Kidney epithelial cell (primary cell): Measurements from ENCODE around the gene ZBTB43. TPM values are rescaled to one million over a fixed set of nuclear protein-coding genes. Genes with fewer than 3 reads are reported as not detected.
"Not testable (repeated sequence)": the region's sequence is repeated elsewhere in the genome, so short reads cannot be mapped to it uniquely, and the experiment has no call there.

Experiments used
- DNase-seq: peaks from one replicate; pipeline ENCODE4 v3.0.0-alpha.2; 2010; ENCODE audit warnings: low read depth
- H3K27me3 ChIP-seq: 2 replicates; pipeline ENCODE4 v1.6.0; 2011; ENCODE audit warnings: low read length; ENCODE audit not compliant: control insufficient read depth, insufficient read depth
- H3K36me3 ChIP-seq: 2 replicates; pipeline ENCODE4 v1.5.1; 2011; ENCODE audit warnings: low read length; ENCODE audit not compliant: control insufficient read depth, insufficient read depth
- H3K4me3 ChIP-seq: 2 replicates; pipeline ENCODE4 v1.5.1; 2011; ENCODE audit warnings: low read depth, mild to moderate bottlenecking, control low read depth, low read length
- total RNA-seq: library from RNA; depleted of rRNA; stranded (reverse); fragments of >200 nt; gene quantifications from 2 replicates; pipeline ENCODE4 v1.2.3, GENCODE V29; 2015
- TF ChIP-seq, protein P1 (sequence below): IDR thresholded peaks from 2 replicates; pipeline ENCODE4 v1.5.1; 2011; ENCODE audit warnings: mild to moderate bottlenecking, moderate library complexity, low read length, control low read depth, inconsistent platforms; ENCODE audit not compliant: insufficient read depth, poor library complexity, severe bottlenecking

The ZBTB43 gene
- total RNA-seq, 1 donor from 2014 or later: 11.8 TPM

- H3K27me3 ChIP-seq: peaks cover 5% of the 10 kb centered on the region
- TF ChIP-seq, protein P1, sequence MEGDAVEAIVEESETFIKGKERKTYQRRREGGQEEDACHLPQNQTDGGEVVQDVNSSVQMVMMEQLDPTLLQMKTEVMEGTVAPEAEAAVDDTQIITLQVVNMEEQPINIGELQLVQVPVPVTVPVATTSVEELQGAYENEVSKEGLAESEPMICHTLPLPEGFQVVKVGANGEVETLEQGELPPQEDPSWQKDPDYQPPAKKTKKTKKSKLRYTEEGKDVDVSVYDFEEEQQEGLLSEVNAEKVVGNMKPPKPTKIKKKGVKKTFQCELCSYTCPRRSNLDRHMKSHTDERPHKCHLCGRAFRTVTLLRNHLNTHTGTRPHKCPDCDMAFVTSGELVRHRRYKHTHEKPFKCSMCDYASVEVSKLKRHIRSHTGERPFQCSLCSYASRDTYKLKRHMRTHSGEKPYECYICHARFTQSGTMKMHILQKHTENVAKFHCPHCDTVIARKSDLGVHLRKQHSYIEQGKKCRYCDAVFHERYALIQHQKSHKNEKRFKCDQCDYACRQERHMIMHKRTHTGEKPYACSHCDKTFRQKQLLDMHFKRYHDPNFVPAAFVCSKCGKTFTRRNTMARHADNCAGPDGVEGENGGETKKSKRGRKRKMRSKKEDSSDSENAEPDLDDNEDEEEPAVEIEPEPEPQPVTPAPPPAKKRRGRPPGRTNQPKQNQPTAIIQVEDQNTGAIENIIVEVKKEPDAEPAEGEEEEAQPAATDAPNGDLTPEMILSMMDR: no peak
These were observed 43.6 kb upstream of the ZBTB43 start for GRCh38 chr9:126761274-126761673.

DNA sequence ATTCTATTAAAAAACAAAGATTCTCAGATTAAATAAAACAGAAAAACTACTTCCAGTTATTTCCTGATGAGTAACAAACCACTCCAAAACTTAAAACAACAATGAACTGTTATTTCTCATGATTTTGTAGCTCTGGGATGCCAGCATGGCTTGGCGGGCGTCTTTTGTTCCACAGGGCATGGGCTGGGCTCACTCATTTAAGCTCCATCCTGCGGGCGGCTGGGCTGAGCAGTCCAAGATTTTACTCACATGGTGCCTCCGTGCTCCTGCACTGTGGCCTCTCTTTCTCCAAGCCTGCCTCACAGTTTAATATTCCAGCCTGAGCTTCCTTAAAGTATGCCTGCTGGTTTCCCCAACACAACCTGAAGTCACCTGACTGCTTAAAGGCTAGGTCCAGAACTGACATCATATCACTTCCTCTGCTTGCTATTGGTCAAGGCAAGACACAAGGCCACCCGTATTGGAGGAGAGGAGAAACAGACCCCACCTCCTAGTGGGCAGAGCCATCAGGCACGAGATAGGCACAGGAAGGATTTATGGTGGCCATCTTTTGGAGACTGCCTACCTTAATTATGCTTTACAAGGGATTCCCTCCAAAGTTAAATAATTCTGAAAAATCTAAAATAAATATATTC lies 41.6 kb upstream of the ZBTB43 start:
- Histone ChIP-seq H3K36me3 (no peaks in the 10 kb centered on the region), H3K4me3 (no peak overlapping the region), H3K27me3 (no peaks in the 10 kb centered on the region)
- TF ChIP-seq, protein P1: no peak
- DNase-seq: no peak

More at GRCh38 chr9:126761274-126761673, 43.6 kb upstream of the ZBTB43 start:
- H3K36me3 ChIP-seq: no peaks in the 10 kb centered on the region
- H3K4me3 ChIP-seq: no peak overlapping the region
- no peak for DNase-seq

DNA sequence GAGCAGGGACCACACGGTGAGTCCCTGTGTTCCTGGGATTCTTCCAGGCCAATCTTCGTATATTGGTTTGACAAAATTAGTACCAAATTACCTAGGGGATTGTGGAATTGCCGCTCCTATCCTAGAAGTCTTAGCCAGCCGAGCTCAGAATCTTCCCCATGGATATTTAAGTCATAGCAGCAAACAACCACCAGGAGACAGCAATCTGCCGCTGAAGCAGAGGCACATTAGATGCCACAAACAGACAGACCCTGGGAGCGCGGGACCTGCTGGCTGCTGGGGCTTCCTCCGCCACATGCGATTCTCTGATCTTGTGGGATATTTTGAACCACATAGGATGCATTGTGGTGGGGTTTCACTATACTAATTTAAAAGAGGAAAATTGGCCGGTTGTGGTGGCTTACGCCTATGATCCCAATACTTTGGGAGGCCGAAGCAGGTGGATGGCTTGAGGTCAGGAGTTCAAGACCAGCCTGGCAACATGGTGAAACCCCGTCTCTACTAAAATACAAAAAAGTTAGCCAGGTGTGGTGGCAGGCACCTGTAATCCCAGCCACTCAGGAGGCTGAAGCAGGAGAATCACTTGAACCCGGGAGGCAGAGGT lies 31.7 kb upstream of the ZBTB43 start:
- no peaks in the 10 kb centered on the region for H3K36me3 ChIP-seq
- DNase-seq: no peak
- TF ChIP-seq, protein P1: peak; percentile 52
- H3K4me3 ChIP-seq: no peak overlapping the region
- H3K27me3 ChIP-seq: peaks cover 4% of the 10 kb centered on the region

- Histone ChIP-seq H3K4me3 (no peak overlapping the region), H3K36me3 (no peaks in the 10 kb centered on the region), H3K27me3 (peaks cover 8% of the 10 kb centered on the region)
- no peak for DNase-seq
- TF ChIP-seq, protein P1: no peak
These were observed 28.9 kb upstream of the ZBTB43 start for GRCh38 chr9:126775926-126776325.

DNA sequence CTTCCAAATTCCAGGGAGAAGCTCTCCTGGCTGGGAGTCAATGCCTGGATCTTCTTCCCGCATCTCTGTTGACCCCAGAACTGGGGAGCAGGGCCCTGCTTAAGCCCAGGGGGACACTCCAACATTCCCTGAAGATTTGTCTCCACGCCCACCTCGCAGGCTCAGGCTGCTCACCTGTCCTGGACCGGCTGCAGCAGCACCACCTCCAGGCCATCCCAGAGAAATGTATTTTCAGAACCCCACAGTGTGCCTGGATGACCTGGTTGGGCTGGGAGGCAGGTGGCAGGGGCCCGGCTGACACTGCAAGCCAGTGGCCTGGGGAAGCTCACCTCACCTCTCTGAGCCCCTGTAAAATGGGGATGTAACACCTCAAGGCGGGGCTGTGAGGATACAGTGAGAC lies 27.1 kb upstream of the ZBTB43 start:
- no peak for DNase-seq
- peaks cover 11% of the 10 kb centered on the region for H3K27me3 ChIP-seq
- TF ChIP-seq, protein P1: peak; percentile 34
- no peaks in the 10 kb centered on the region for H3K36me3 ChIP-seq
- H3K4me3 ChIP-seq: no peak overlapping the region

DNA sequence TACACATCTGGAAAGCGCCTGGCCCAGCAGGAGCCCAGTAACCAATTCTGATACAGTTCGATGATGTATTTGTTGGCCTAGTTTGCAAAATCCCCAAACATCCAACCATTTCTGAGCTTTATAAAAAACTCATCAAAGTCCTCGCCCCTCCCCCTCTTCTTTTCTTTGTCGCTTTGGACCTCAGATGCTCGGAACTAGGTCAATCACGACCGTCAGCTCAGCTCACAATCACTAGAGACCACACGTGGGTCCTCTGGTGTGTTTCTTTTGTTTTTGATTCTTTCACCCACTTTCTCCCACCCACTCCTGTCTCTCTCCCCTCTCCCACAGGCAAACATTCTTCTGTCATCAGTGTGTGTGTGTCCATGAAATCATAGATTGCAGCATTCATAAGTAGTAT lies 26.7 kb upstream of the ZBTB43 start:
- no peak overlapping the region for H3K4me3 ChIP-seq
- TF ChIP-seq, protein P1: no peak
- H3K36me3 ChIP-seq: no peaks in the 10 kb centered on the region
- DNase-seq: no peak
- peaks cover 11% of the 10 kb centered on the region for H3K27me3 ChIP-seq

GRCh38 chr9:126778696-126779095 lies 26.1 kb upstream of the ZBTB43 start:
- peaks cover 11% of the 10 kb centered on the region for H3K27me3 ChIP-seq
- not testable (repeated sequence) for H3K36me3 ChIP-seq, DNase-seq, H3K4me3 ChIP-seq
